NCI-H345 treated with DMSO at 0.1 percent for 48 hours (cell line): ENCODE data around the gene TIPRL.
"Not testable (repeated sequence)": the region's sequence is repeated elsewhere in the genome, so short reads cannot be mapped to it uniquely, and the experiment has no call there.

Experiments used
- DNase-seq: peaks from one replicate; lab custom pipeline; 2025; ENCODE audit not compliant: unreplicated experiment; lab: John Stamatoyannopoulos, UW

Gene TIPRL

DNA sequence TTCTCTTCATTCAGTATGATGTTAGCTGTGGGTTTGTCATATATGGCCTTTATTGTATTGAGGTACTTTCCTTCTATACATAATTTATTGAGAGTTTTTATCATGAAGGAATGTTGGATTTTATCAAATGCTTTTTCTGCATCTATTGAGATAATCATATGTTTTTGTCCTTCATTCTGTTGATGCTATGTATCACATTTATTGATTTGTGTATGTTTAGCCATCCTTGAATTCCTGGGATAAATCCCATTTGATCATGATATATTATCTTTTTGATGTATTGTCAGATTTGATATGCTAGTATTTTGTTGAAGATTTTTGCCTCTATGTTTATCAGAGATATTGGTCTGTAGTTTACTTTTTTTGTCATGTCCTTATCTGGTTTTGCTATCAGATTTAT lies 21.1 kb upstream of the TIPRL start:
- DNase-seq: no peak

DNA sequence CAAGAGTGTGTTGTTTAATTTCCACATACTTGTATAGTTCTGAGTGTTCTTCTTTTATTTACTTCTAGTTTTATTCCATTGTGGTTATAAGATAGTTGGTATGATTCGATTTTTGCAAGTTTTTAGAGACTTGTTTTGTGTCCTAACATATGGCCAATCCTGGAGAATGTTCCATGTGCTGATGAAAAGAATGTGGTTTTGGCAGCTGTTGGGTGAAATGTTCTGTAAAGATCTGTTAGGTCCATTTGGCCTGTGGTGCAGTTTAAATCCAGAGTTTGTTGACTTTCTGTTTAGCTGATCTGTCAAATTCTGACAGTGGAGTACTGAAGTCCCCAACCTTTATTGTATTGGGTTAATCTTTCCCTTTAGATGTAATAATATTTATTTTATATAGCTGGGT lies 19.5 kb upstream of the TIPRL start:
- no peak for DNase-seq

DNA sequence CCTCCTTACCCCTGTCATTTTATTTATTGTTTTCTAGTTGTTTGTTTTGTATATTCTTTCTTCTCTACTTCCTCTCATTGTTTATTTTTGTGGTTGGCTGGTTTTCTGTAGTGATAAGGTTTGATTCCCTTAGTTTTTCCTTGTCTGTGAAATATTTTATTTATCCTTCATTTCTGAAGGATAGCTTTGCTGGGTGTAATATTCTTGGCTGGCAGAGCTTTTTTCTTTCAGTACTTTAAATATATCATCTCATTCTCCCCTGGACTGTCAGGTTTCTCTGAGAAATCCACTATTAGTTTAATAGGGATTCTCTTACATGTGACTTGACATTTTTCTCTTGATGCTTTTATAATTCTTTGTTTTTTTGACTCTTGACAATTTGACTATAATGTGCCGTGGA lies 18.8 kb upstream of the TIPRL start:
- DNase-seq: no peak

DNA sequence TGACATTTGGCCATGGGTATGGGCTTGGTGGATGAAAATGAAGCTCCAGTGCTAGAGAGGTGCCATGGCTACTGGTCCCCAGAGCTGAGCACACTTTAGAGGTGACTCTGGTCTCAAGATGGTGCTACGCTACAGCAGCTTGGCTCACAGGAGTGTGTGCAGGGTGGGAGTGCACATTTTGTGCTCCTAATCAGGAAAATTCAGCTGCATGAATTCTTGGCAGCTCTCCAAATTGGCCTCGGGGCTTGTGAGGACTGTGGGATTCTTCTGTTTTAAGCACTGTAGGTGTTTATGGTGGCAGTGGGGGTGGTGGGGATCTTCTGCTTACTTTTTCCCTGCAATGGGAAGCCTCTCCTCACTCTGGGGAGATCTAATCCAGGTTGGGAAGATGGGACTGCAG lies 17.3 kb upstream of the TIPRL start:
- no peak for DNase-seq

DNA sequence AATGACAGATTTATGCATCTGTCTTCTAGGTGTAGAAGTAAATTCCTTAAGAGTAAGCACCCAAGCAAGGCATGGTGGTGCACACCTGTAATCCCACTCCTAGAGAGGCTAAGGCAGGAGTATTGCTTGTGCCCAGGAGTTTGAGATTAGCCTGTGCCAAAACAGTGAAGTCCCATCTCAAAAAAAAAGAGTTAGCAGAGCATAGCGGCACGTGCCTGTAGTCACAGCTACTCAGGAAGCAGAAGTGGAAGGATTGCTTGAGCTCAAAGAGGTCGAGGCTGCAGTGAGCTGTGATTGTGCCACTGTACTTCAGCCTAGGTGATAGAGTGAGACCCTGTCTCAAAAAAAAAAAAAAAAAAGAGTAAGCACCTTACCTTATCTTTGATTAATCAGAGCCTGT lies 15.1 kb upstream of the TIPRL start:
- DNase-seq: no peak

DNA sequence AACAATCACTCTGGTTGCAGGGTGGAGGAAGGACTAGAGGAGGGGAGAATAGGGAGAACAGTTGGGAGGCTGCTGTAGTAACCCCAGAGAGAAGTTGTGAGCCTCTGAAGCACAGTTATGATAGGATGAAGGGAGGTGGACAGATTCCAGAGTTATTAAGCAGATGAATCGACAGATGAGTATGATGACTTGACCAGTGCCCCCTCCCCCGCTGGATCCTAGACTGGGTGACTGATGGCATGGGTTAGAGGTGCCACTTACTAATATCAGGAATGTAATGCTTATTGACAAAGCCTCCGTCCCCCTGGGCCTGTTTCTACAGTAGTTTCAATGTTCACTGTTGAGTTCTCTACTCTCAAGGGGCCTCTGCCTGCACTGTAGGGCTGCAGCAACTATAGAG lies 14.0 kb upstream of the TIPRL start:
- DNase-seq: no peak

DNA sequence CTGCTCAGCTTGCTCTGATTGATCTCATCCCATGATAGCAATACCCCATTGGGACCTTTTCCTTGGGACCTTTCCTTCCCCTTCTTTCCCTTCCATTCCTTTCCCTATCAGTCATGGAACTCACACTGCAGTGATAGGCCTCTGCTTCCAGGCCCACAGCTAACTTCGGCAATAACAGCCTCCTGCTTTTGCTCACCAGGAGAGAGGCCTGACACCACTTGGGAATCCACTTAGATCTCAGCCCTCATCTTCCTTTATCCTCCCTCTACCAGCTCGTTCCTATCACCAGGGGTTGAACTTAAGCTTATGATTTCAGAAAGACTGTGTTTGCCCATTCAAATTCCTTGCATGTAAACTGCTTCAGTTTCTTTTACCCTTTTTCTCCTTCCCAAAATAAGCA lies 11.0 kb upstream of the TIPRL start:
- no peak for DNase-seq

DNA sequence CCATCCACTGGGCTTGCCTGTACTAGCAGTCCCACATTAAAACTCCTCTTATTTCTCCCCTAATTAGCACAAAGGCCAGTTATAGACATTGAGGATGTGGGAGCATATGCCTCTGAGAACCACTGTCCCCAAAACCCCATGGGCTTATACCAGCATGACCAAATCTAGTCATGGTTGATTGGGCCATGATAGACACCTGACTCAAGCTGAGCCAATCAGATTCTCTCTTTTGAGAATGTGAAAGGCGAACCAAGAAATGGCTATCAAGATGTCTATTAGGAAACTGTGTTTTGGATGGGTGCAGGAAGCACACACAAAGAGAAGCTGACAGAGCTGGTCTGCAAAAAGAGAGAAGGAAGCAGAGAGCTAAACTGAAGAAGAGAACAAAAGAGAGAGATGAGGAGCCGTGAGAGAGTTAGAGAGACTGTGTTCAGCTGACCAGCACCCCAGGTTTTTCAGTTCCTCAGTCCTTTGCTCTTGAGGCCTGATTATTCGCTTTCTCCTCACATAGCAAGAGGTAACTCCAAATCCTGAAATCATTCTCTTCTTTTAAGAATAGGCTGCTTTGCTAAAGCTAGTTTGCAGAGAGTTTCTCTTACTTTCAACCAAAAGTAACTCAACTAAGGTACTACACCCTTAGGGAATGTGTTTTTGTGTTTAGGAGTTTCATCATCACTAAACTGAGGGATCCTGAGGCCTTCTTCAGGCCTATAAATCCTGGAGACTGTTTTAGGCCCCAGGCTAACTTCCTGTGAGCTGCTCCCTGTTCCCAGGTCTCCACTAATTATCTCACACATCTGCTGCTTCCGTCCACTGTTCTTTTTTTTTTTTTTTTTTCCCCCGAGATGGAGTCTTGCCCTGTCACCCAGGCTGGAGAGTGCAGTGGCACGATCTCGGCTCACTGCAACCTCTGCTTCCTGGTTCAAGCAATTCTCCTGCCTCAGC lies 7.9 kb upstream of the TIPRL start:
- no peak for DNase-seq

DNA sequence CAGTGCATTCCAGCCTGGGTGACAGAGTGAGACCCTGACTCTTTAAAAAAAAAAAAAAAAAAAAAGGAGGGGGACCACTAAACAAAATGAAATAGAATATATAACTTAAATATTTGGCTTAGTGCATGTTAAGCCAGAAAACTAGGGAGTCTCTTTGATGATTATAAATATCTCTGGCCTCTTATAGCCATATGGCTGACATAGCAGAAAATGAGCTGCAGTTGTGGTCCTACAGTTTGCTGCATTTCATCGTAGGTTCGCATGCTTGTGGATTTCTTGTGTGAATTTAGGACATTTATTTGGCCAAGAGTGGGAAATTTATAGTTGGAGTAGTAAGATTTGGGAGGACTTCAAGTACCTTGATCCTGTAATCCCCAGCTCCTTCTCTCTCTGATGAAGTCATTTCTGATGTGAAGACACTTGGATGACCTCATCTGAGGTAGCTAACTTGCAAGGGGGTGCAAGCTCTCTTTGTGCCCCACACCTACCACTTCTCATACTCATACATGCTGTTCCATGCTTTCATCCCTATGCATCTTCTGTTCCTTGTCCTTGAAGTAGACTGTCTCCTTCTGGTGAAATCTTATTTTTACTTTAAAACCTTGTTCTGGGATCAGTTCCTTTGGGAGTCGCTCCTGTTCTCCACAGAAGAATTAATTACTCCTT lies 6.4 kb upstream of the TIPRL start:
- no peak for DNase-seq

DNA sequence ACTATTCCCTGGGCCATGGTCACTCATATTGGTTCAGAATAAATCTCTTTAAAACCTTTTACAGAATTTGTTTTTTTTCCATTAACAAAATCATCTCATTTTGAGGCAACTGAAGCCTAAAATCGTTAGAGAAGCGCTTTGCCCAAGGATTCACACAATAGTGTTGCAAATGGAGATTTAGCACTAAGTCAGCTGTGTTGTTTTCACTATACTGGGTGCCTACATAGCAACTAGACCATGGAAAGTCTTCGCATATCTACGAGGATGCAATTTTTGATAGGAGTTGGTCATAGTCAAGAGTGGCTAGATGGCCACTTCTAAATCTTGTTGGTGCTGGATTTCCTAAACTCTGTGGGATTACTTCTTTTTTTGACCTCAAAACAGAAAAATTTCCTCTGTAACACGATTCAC lies 530 bp upstream of the TIPRL start:
- no peak for DNase-seq

DNA sequence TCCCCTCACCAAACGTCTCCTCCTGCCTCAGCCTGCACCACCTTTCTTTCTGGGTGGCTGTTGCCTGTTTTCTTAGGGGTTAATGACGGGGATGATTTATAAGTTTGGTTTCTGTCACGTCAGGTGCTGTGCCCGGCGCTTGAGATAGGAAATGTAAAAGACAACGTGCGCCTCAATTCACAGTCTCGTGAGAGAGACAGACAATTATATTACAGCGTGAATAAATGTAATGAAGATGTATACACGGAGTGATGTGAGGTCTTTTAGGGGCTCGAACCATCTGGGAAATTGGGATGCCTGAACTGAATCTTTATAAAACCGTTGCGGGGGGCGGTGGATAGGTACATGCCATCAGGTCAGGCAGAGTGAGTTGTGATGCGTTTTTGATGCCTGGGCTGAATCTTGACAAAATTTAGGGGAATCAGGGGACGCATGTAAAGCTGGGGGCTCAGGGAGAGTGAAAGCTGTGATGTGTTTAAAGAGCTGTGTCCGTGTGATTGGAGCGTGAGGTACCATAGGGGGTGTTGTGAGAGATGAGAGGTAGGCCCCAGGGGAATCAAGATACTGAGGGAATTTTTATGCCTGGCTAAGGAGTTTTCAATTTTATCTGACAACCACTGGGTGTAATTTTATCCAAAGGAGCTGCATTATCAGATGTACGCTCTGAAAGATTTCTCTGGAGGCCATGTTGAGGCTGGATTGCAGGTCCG lies 831 bp downstream of the TIPRL start:
- no peak for DNase-seq

DNA sequence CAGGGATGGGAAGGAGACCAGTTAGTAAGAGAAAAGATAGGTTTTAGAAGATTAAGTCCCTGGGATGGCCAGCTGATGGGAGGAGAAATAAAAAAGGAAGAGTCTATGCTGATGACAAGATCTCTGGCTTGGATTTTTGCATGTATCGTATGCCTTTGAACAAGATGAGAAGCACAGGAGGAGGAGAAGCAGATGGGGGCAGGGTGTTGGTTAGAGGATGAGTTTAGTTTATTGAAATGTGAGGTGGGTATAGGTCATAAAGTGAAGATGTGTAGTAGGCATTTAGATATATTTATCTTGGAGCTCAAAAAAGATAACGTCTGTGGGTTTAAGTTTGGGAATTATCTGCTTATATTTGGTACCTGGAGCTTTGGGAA lies 1.4 kb downstream of the TIPRL start:
- no peak for DNase-seq

DNA sequence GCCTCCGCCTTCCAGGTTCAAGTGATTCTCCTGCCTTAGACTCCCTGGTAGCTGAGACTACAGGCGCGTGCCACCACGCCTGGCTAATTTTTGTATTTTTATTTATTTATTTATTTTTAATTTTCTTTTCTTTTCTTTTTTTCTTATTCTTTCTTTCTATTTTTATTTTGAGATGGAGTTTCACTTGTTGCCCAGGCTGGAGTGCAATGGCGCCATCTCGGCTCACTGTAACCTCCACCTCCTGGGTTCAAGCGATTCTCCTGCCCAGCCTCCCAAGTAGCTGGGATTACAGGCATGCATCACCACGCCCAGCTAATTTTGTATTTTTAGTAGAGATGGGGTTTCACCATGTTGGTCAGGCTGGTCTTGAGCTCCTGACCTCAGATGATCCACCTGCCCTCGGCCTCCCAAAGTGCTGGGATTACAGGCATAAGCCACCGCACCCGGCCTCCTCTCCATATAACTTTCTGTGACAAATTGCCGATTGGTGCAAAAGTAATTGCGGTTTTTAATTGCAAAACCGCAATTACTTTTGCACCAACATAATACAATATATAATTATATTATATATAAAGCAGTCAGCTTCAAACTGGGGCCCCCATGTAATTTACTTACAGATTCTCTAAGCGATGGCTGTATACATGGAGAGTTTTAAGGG lies 2.4 kb downstream of the TIPRL start:
- DNase-seq: not testable (repeated sequence)

DNA sequence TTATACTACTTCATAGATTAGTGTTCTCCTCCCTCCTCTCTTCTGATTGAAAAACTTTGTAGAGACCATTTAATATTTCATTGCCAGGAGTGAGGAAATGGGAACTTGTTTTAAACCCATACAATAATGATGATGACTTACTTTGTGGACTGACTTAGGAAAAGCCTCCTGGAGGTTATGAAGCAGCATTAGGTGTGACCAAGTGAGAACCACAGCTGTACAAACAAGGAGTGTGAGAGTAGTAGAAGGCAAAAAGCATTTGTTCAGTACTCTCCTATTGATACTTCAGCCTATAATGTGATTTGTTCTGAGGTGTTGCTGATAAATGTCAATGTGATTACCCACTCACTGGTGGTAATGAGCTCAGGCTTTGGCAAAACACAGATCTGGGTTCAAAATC lies 8.4 kb downstream of the TIPRL start:
- no peak for DNase-seq

DNA sequence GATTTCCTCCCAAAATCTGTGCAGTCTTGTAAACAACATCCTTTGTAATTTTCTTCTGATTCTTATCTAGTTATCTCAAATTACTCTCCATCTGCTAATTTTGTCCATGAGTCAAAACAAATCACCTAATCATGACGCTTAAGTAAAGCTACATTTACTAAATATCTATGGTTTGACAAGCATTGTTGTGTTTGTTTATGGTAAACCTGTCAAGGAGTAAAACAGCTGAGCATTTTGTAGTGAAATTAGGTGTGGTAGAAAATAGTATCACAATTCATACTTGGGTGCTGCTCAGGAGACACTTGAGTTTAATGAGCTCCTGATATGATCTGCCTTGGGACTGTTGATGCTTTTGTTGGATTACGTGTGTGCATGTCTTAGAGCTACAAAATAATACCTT lies 11.6 kb downstream of the TIPRL start:
- no peak for DNase-seq

DNA sequence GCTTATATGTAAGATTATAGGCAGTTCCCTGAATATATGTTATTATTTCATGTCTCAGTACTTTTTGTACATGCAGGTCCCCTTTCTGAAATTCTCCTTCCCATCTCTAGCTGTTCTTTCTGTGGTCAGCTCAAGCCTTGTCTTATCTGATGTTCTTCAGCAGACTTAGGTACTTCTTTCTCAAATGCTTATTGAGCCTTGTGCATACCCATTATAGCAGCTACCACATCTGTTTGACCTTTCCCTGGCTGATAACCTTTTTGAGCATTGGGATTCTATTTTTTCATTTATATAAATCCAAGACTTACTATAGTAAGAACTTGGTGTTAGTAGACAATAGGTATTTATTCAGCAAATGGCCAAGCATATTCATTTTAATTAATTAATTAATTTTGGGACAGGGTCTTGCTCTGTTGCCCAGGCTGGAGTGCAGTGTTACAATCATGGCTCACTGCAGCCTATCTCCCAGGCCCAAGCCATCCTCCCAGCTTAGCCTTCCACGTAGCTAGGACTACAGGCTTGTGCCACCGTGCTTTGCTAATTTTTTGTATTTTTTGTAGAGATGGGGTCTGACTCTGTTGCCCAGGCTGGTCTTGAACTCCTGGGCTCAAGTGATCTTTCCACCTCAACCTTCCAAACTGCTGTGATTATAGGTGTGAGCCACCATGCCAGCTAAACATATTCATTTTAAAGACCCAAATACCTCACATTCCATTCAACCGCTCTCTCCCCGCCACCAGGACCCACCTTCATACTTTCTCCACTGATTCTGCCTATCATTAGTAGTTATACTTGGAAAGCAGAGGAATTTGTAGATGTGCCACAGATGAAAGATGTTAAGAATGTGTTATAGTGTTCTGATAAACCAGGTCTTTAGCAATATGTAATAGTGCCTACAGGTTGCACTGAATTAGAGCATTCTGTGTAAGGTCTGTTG lies 16.7 kb downstream of the TIPRL start:
- no peak for DNase-seq

DNA sequence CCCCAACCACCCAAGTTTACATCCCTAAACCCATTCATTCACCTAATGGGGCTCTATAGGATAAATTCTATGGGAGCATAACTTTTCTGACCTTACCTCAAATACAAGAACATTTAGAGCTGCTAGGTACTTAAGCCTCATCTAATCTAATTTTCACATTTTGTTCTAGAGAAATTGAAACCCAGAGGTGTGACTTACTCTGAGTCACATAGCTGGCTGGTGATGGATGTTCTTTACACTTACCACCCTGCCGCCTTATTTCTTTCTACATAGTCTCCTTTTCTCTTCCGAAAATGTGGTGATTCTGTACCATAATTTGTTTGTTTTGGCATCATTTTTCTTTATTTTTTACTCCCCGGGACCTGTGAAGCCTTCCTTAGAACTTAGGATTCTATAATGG lies 20.3 kb downstream of the TIPRL start:
- no peak for DNase-seq

DNA sequence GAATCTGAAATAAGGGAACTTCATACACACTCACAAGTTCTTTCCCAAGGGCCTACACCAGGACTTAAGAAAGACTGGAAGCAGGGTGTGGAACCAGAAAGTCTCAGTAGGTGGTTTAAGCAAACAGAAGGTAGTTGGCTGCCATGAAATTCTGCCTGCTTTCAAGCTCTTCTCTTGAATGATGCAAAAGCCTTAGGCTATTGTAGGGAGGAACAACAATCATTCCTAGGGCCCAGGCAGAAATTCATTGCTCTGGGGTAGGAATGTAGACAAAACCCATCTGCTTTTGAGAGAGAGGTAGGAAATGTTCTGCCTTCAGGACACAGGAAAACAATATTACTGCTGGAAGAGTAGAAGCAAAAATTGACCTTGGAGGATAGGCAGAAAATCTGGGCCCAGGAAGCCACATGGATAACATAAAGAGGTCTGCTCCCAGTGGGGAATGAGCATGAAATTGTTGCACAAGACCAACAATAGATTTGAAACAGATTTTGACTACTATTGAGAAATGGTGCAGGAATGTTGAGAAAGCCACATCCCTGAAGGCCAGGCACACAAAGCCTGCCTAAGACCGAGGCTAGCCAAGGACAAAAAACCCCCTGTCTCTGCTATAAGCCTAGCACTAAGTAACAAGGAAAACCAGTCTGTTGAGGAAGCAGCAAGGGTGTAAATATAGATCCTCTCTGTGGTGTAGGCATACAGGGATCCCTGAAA lies 24.3 kb downstream of the TIPRL start:
- DNase-seq: no peak

DNA sequence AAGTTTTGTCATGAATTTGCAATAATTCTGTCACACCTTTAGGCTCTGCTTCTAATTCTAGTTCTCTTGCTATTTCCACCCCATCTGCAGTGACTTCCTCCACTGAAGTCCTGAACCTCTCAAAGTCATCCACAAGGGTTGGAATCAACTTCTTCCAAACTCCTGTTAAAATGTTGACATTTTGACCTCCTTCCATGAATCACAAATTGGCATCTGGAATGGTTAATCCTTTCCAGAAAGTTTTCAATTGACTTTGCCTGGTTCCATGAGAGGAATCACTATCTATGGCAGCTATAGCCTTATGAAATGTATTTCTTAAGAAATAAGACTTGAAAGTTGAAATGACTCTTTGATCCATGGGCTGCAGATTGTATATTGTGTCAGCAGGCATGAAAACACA lies 27.3 kb downstream of the TIPRL start:
- DNase-seq: no peak

DNA sequence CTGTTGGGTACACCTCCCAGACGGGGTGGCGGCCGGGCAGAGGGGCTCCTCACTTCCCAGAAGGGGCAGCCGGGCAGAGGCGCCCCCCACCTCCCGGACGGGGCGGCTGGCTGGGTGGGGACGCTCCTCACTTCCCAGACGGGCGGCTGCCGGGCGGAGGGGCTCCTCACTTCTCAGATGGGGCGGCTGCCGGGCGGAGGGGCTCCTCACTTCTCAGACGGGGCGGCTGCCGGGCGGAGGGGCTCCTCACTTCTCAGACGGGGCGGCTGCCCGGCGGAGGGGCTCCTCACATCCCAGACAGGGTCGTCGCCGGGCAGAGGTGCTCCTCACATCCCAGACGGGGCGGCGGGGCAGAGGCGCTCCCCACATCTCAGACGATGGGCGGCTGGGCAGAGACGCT lies 28.9 kb downstream of the TIPRL start:
- not testable (repeated sequence) for DNase-seq
